Fibroblast of the conjunctiva (primary cell): Measurements from ENCODE around the gene C4BPB.

Experiments used
- DNase-seq: peaks from one replicate; pipeline ENCODE4 v3.0.0-alpha.2; 2010; ENCODE audit warnings: low read depth

Gene C4BPB

DNA sequence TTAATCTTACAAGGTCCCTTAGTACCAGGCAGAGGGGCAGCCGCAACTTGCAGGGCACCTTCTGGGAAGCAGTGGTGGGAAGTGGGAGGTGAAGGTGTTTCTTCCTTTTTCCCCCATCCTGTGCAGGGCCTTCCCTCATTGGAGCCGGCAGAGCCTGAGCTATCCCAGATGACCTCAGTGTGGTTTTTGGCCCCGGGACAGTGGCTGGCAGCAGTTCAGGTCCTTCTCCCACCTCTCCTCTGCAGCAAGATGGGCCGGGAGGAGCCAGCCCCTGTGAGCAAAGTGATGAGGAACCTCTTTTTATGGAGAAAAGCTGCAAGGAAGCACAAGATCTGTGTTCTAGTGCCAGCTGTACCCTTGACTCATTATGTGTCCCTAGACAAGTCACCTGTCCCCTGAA, 28.8 kb upstream of the C4BPB start:
- DNase-seq: no peak

- no peak for DNase-seq
Measured at GRCh38 chr1:207060596-207060995, 28.1 kb upstream of the C4BPB start.

DNA sequence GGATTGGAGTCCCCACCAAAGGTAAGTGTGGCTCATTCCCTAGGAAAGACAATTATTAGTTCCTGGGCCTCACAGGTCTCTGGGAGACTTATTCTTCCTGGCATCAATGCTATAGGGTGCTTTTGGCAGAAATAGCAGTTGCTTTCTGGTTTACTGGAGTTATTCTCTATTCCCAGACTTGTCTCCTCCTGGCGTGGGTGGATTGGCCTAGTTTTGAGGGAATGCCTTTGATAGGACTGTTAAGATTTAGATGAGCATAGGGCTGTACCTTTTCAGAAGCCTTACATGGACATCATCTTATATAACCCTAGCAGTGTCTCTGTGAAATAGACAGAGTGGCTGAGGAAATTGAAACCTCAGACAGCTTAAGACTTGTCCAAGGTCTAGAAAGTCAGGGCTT, 26.6 kb upstream of the C4BPB start:
- no peak for DNase-seq

DNA sequence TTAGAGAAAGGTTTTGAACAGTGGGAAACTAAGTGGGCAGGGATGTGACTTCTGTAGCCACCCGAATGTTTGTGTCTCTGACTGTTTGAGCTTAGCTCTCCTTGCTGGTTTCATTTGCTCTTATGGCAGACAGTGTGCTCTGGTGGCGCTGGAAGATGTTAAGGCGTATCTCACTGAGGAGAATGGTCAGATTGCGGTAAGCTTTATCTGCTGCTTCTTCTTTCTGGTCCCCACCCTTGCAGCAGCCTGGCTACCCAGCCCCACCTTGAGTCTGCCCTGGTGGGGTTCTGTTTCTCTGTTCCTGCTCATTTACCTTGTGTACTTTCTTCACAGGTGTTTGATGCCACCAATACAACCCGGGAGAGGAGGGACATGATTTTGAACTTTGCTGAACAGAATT, 25.6 kb upstream of the C4BPB start:
- DNase-seq: no peak

DNA sequence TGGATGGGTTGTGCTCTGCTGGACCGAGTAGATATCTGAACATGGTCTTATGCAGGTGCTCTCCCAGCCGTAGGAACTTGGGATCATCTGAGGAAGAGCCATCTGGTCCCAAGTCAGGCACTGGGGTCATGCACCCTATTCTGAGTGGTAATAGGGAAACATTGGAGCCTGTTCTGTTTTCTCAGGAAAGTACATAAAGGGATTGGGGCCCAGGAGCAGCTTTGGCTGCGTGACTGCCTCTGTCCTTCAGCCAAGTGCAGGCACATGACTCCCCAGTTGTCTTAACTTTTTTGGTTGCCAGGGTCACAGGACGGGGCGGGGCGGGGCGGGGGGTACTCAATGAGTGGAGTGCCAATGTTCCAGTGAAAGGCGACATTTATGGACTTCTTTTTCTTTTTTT, 24.1 kb upstream of the C4BPB start:
- no peak for DNase-seq

DNA sequence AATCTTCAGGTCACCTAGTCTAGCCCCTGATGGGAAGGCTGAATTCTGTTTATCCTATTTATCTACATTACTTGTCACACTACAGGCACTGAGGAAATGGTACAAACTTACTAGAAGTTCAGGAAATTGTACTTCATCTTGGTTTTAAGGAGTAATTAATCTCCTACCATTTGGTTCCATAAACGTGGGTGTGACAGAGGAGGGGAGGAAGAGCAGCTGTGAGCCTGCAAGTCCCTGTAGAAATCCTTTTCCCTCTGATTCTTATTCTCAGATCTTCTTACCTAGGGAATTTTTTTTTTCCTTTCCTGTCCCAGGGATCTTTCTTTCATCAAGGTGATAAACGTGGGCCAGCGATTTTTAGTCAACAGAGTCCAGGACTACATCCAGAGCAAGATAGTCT, 21.5 kb upstream of the C4BPB start:
- no peak for DNase-seq

DNA sequence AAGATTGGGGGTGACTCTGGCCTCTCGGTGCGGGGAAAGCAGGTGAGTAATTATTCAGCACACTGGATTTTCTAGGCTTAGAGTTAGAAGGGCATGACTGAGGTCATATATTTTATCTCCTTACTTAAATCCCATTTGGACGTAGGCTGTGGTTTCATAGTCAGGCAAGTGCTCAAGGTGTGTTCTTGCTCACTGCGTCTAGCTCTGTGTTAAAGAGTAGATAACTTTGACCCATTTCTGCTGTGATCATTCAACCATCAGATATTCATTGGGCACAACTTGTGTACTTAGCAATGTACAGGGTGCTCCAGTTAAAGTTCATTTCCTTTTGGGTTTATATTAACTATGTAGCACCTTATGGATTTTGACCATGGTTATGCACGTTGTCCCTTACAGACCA, 21.0 kb upstream of the C4BPB start:
- no peak for DNase-seq

DNA sequence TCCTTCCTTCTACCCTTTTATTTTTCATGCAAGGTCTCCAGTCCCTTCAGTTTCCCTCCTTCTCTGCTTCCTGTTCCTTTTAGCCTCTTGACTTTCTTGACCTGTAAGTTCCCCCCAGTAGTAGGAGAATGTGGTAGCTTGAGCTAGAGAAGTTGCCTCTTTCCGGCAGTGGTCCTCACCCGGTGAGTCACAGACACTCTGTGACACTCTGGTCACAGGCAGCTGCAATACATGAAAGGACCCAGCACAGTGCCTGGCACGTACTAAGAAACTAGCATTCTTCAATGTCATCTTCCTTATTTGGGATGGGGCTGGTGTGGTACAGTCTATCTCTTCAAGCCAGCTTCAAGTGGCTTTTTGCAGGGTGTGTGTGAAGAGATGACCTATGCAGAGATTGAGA, 19.6 kb upstream of the C4BPB start:
- DNase-seq: no peak

DNA sequence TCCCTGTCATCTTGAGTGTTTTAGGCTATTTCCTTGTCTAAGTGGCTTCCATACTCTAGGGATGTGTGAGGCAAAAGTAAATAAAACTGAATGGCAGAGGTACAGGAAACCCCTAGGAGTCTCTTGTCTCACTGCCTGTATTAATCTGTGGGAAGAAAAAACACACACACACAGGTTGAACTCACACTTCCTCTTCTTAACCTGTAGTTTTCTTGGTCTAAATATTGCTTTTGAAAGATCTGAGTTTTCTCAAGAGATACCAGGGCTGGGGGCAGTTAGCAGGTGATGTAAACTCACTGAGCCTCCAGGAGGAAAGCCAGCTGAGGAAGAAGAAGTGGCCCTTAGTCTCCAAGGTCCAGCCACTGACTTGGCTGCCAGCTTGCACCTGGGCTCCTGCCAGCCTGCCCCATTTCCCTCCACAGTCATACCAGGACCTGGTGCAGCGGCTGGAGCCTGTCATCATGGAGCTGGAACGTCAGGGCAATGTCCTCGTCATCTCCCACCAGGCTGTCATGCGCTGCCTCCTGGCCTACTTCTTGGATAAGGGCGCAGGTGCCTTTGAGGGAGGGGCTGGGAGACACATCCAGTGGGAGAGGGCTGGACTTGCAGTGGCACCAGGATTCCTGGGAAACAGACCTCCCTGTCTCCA, 18.7 kb upstream of the C4BPB start:
- no peak for DNase-seq

- DNase-seq: no peak
Measured at GRCh38 chr1:207070811-207071210, 17.8 kb upstream of the C4BPB start.

GRCh38 chr1:207071426-207071825, 17.2 kb upstream of the C4BPB start:
- no peak for DNase-seq

GRCh38 chr1:207072233-207072632, 16.4 kb upstream of the C4BPB start:
- DNase-seq: no peak

GRCh38 chr1:207073906-207074820, 14.5 kb upstream of the C4BPB start:
- DNase-seq: no peak

GRCh38 chr1:207076181-207076955, 12.3 kb upstream of the C4BPB start:
- DNase-seq: no peak

DNA sequence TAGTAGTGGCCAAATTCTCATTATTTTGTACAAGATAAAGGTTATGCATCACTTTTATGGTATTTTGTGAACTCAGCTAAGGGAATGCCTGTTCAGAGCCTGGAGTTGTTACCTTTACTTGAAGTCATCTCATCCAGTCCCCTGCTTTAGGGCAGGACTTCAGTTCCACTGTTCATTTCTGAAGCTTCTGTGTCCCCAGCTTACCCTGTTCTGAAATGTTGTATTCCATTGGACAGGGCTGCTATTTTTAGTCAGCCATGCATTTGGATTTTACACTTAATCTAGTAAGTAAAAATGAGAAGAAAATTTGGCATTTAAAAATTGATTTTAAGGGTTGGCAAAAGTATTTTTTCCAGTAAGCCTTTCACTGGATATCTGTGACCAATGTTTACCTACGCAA, 11.6 kb upstream of the C4BPB start:
- no peak for DNase-seq

GRCh38 chr1:207077470-207078377, 10.9 kb upstream of the C4BPB start:
- DNase-seq: peak; percentile 65

- no peak for DNase-seq
Measured at GRCh38 chr1:207078578-207079132, 10.0 kb upstream of the C4BPB start.

GRCh38 chr1:207079706-207080241, 8.9 kb upstream of the C4BPB start:
- no peak for DNase-seq

GRCh38 chr1:207081088-207081487, 7.6 kb upstream of the C4BPB start:
- no peak for DNase-seq

GRCh38 chr1:207081806-207082205, 6.9 kb upstream of the C4BPB start:
- DNase-seq: no peak

GRCh38 chr1:207084232-207084631, 4.4 kb upstream of the C4BPB start:
- no peak for DNase-seq
